HEK293 (cell line): Measurements from ENCODE around the gene DNAI7.

ENCODE experiments used
- CTCF ChIA-PET: fragments of 350-600 bp; formaldehyde crosslinking; extraction: SDS; loops from one replicate; lab custom pipeline; 2021; ENCODE audit warnings: antibody characterized with exemption; lab: Yijun Ruan, JAX
- POLR2A ChIA-PET: fragments of 300-600 bp; formaldehyde crosslinking; extraction: SDS; loops from one replicate; lab custom pipeline; 2020; ENCODE audit warnings: antibody characterized with exemption, inconsistent platforms; lab: Yijun Ruan, JAX
- H3K27ac ChIP-seq: fragments of 200-500 bp; sonication (Bioruptor generic); 2 replicates; pipeline ENCODE4 v1.5.1; 2014; ENCODE audit warnings: low read depth, low read length, control low read depth, inconsistent platforms; ENCODE audit errors: extremely low read depth
- H3K36me3 ChIP-seq, 2 experiments: fragments of 200-500 bp in 1 of 2; sonication (Bioruptor generic) in 1 of 2; 1 replicate in 1 of 2; 2 replicates in 1 of 2; pipeline ENCODE4 v1.5.1; 2014 to 2017; ENCODE audit warnings: inconsistent platforms in 2 of 2, low read length in 2 of 2; ENCODE audit not compliant: control insufficient read depth in 2 of 2, insufficient read depth in 1 of 2
- H3K4me1 ChIP-seq: fragments of 200-500 bp; sonication (Bioruptor generic); 2 replicates; pipeline ENCODE4 v1.5.1; 2014; ENCODE audit warnings: mild to moderate bottlenecking, low read length, inconsistent platforms; ENCODE audit not compliant: control insufficient read depth, insufficient read depth
- H3K4me3 ChIP-seq: 2 replicates; pipeline ENCODE4 v1.5.1; 2011; ENCODE audit warnings: low read depth, mild to moderate bottlenecking, control low read depth, low read length, moderate library complexity
- H3K9me3 ChIP-seq: fragments of 200-500 bp; sonication (Bioruptor generic); 2 replicates; pipeline ENCODE4 v1.5.1; 2014; ENCODE audit warnings: low read depth, low read length, inconsistent platforms; ENCODE audit not compliant: control insufficient read depth, insufficient read depth
- ATF2 ChIP-seq: fragments of 450-650 bp; formaldehyde crosslinking; IDR thresholded peaks from 2 replicates; pipeline ENCODE4 v1.5.1; 2016; ENCODE audit warnings: missing biosample characterization, missing genetic modification characterization, low read depth
- BCL6B ChIP-seq: fragments of 450-650 bp; formaldehyde crosslinking; IDR thresholded peaks from 2 replicates; pipeline ENCODE4 v1.5.1; 2017; ENCODE audit warnings: missing biosample characterization, missing genetic modification characterization
- CTCF ChIP-seq: fragments of 450-650 bp; formaldehyde crosslinking; IDR thresholded peaks from 2 replicates; pipeline ENCODE4 v1.5.1; 2016; ENCODE audit warnings: missing biosample characterization, missing genetic modification characterization
- GFI1B ChIP-seq: fragments of 450-650 bp; formaldehyde crosslinking; IDR thresholded peaks from 2 replicates; pipeline ENCODE4 v1.5.1; 2016; ENCODE audit warnings: missing biosample characterization, missing genetic modification characterization
- SCRT2 ChIP-seq: fragments of 450-650 bp; formaldehyde crosslinking; IDR thresholded peaks from 2 replicates; pipeline ENCODE4 v1.5.1; 2016; ENCODE audit warnings: missing biosample characterization, missing genetic modification characterization
- ZNF133 ChIP-seq: fragments of 450-650 bp; formaldehyde crosslinking; IDR thresholded peaks from 2 replicates; pipeline ENCODE4 v1.5.1; 2016; ENCODE audit warnings: missing biosample characterization, missing genetic modification characterization
- ZNF148 ChIP-seq: fragments of 450-650 bp; formaldehyde crosslinking; IDR thresholded peaks from 2 replicates; pipeline ENCODE4 v1.5.0; 2017; ENCODE audit warnings: missing biosample characterization, missing genetic modification characterization, borderline replicate concordance
- ZNF324 ChIP-seq: fragments of 450-650 bp; formaldehyde crosslinking; IDR thresholded peaks from 2 replicates; pipeline ENCODE4 v1.5.1; 2016; ENCODE audit warnings: missing biosample characterization, missing genetic modification characterization
- ZNF571 ChIP-seq: fragments of 450-650 bp; formaldehyde crosslinking; IDR thresholded peaks from 2 replicates; pipeline ENCODE4 v1.5.0; 2017; ENCODE audit warnings: missing biosample characterization, missing genetic modification characterization

The DNAI7 gene

GRCh38 chr12:25102402-25102801 lies 92.6 kb downstream of the DNAI7 start:
- CTCF ChIA-PET, result no interaction called here
- H3K36me3 ChIP-seq, result no peaks in the 10 kb centered on the region
- TF ChIP-seq ATF2 (tag by site-specific recombination) (peak; percentile 49; the same call in 1 of the 2 replicates), ZNF148 (tag by site-specific recombination) (no peak)
- TF ChIP-seq, all 188 proteins: peak for 1
- no peak overlapping the region for H3K27ac ChIP-seq
- no peak overlapping the region for H3K4me3 ChIP-seq
- POLR2A ChIA-PET, result no interaction called here
- H3K9me3 ChIP-seq, result no peaks in the 10 kb centered on the region
- no peaks in the 10 kb centered on the region for H3K4me1 ChIP-seq

- no peaks in the 10 kb centered on the region for H3K36me3 ChIP-seq
- H3K9me3 ChIP-seq, result no peaks in the 10 kb centered on the region
- H3K4me3 ChIP-seq, result no peak overlapping the region
- POLR2A ChIA-PET, result no interaction called here
- CTCF ChIA-PET, result no interaction called here
- H3K4me1 ChIP-seq, result no peaks in the 10 kb centered on the region
- no peak overlapping the region for H3K27ac ChIP-seq
- TF ChIP-seq SCRT2 (tag by site-specific recombination), result no peak
- no peak for TF ChIP-seq CTCF (tag by site-specific recombination)
- TF ChIP-seq ZNF324 (tag by site-specific recombination), result no peak
- no peak for TF ChIP-seq ZNF571 (tag by site-specific recombination)
- no peak for TF ChIP-seq GFI1B (tag by site-specific recombination)
These were observed 93.9 kb downstream of the DNAI7 start for GRCh38 chr12:25101092-25101445.

- POLR2A ChIA-PET, result no interaction called here
- no peak overlapping the region for H3K27ac ChIP-seq
- no peak overlapping the region for H3K4me3 ChIP-seq
- CTCF ChIA-PET, result no interaction called here
- H3K36me3 ChIP-seq, result no peaks in the 10 kb centered on the region
- no peaks in the 10 kb centered on the region for H3K4me1 ChIP-seq
- TF ChIP-seq BCL6B (tag by site-specific recombination), result no peak
- no peaks in the 10 kb centered on the region for H3K9me3 ChIP-seq
These were observed 94.5 kb downstream of the DNAI7 start for GRCh38 chr12:25100194-25101091.

GRCh38 chr12:25099010-25099409 lies 96.0 kb downstream of the DNAI7 start:
- no peaks in the 10 kb centered on the region for H3K9me3 ChIP-seq
- H3K4me3 ChIP-seq, result no peak overlapping the region
- H3K27ac ChIP-seq, result no peak overlapping the region
- POLR2A ChIA-PET, result no interaction called here
- H3K36me3 ChIP-seq, result no peaks in the 10 kb centered on the region
- CTCF ChIA-PET, result interaction anchor here (1.0 kb wide), 1 partner anchor 25 kb away, joined by 4 read pairs; no protein-coding TSS in a partner anchor
- no peak for TF ChIP-seq ZNF133 (tag by site-specific recombination)
- H3K4me1 ChIP-seq, result no peaks in the 10 kb centered on the region
